Hepatocyte (in vitro differentiated cells): ENCODE results near the gene ASB2.

ENCODE experiments used
- EZH2 ChIP-seq: fragments of 200-600 bp; sonication (generic); IDR thresholded peaks from 2 replicates; pipeline ENCODE4 v1.6.1; 2016; ENCODE audit warnings: antibody characterized with exemption, mild to moderate bottlenecking, borderline replicate concordance
- EZH2phosphoT487 ChIP-seq: fragments of 200-600 bp; sonication (generic); IDR thresholded peaks from one replicate; pipeline ENCODE4 v1.6.1; 2018; ENCODE audit warnings: antibody characterized with exemption, mild to moderate bottlenecking, low read depth, moderate library complexity; ENCODE audit not compliant: unreplicated experiment, severe bottlenecking
- TF ChIP-seq, protein P1 (sequence below): fragments of 200-600 bp; sonication (generic); IDR thresholded peaks from 2 replicates; pipeline ENCODE4 v1.5.1; 2016; ENCODE audit warnings: antibody characterized with exemption, mild to moderate bottlenecking; ENCODE audit not compliant: poor library complexity

GRCh38 chr14:93930989-93931307 is 45.4 kb downstream of the ASB2 start:
- TF ChIP-seq, protein P1, sequence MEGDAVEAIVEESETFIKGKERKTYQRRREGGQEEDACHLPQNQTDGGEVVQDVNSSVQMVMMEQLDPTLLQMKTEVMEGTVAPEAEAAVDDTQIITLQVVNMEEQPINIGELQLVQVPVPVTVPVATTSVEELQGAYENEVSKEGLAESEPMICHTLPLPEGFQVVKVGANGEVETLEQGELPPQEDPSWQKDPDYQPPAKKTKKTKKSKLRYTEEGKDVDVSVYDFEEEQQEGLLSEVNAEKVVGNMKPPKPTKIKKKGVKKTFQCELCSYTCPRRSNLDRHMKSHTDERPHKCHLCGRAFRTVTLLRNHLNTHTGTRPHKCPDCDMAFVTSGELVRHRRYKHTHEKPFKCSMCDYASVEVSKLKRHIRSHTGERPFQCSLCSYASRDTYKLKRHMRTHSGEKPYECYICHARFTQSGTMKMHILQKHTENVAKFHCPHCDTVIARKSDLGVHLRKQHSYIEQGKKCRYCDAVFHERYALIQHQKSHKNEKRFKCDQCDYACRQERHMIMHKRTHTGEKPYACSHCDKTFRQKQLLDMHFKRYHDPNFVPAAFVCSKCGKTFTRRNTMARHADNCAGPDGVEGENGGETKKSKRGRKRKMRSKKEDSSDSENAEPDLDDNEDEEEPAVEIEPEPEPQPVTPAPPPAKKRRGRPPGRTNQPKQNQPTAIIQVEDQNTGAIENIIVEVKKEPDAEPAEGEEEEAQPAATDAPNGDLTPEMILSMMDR, result no peak
- TF ChIP-seq EZH2phosphoT487, result no peak
- no peak for TF ChIP-seq EZH2
